H1 (cell line): ENCODE measurements around the gene BABAM1. TPM values are rescaled to one million over a fixed set of nuclear protein-coding genes. Genes with fewer than 3 reads are reported as not detected.

Source experiments
- CHD1 ChIP-seq: IDR thresholded peaks from 2 replicates; pipeline ENCODE4 v1.6.1; 2012; ENCODE audit warnings: low read depth, low read length, improper control_type of control experiment
- polyA plus RNA-seq, 7 experiments: library from polyadenylated mRNA; depleted of rRNA in 3 of 7; stranded (reverse) in 5 of 7; unstranded in 2 of 7; fragments of >200 nt in 5 of 7; fragments of 200-250 nt in 2 of 7; gene quantifications; 1 replicate in 5 of 7; 2 replicates in 1 of 7; 4 replicates in 1 of 7; pipeline versions ENCODE4 v1.2.1 to v1.2.3, GENCODE V29; 2011 to 2013; ENCODE audit warnings: missing spikeins in 2 of 7, mixed read lengths in 2 of 7
- total RNA-seq: library from RNA; stranded (reverse); fragmentation: NEBNext Ultra II Directional; extraction: Animal tissue kit (Norgen Biotek cat#: 25700); gene quantifications from 2 replicates; pipeline ENCODE4 v1.2.1, GENCODE V29; 2021

The BABAM1 gene
- total and polyA plus RNA-seq, 2 of the 8 experiments (the other 6 are each of a cell fraction or from before 2014, with no cell fraction given): 127 to 133 TPM

GRCh38 chr19:17240062-17240752 lies 27.0 kb upstream of the BABAM1 start (continued):
- no peak for TF ChIP-seq CHD1
